CD1c-positive myeloid dendritic cell (primary cell): Measurements from ENCODE around the gene DCUN1D3.
A peak's percentile ranks its signal among the peaks of the same experiment; 100 is the strongest.

Experiments used
- DNase-seq: peaks from one replicate; pipeline ENCODE4 v3.0.0-alpha.2; 2016; ENCODE audit errors: extremely low spot score

Gene DCUN1D3

DNA sequence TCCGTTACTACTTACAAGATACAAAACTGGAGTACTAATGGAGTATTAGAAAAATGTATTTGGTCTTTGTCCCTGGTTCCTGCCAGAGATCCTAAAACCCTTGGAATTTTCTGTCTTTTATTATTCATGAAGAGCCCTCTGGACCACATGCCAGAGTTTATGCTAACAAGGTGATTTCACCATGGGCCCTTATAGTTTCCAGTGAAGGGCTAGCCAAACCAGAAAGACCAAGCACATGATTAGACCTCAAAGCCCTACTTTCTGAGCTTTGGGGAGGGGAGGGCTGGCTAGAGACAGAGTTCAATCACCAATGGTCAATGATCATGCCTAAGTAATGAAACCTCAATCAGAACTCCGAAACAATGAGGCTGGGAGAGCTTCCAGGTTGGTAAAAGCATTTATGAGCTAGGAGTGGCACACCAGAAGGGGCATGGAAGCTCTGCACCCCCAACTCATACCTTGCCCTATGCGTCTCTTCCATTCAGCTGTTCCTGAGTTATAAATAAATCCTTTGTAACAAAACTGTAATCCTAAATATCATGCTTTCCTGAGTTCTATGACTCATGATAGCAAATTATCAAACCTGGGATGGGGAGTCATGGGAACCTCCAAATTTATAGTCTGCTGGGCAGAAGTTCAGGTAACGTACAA is 10.4 kb downstream of the DCUN1D3 start:
- DNase-seq = no peak

DNA sequence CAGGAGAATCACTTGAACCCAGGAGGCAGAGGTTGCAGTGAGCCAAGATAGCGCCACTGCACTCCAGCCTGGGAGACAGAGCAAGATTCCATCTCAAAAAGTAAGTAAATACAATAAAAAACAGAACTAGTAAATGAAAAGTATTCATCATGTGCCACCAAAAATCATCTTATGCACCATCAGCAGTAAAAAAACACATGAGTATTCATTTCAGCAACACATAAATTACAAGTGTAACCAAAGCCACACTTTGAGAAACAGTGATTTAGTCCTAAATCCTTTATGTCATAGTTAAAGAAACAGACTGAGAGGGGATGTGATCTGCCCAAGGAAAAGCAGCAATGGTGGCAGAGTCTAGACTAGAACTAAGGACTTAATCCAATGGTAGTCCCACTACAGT is 13.0 kb downstream of the DCUN1D3 start:
- no peak for DNase-seq

DNA sequence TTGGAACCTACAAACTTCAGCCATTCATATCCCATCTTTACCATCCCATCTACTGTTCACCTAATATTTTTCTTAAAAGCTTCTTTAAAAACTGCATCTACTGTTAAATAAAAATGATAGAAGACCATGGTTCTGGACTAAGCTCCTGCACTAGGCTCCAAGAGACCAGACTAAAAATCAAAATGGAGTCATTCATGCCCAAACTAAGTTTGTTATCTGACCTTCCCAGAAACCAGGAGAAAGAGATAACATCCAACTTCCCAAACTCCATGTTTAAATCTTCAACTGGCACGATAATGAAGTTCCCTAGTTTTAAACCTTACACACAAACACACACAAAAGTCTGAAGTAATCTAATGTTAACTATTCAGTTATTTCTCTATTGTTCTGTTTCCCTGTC is 13.8 kb downstream of the DCUN1D3 start:
- DNase-seq = no peak

DNA sequence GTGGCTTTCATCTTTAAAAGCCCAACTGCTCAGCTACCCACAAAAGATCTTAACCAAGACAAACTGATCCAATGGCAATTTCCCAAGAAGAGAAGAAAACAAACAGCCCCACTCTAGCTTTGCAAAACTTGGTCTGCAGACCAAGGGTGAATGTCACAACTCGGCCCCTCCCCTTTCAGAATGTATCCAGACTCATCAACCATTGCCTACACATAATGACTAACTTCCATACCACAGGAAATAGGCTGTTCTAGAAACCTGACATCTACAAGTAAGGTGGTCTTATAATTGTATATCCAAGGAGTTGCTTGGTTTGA is 16.0 kb downstream of the DCUN1D3 start:
- DNase-seq = no peak

DNA sequence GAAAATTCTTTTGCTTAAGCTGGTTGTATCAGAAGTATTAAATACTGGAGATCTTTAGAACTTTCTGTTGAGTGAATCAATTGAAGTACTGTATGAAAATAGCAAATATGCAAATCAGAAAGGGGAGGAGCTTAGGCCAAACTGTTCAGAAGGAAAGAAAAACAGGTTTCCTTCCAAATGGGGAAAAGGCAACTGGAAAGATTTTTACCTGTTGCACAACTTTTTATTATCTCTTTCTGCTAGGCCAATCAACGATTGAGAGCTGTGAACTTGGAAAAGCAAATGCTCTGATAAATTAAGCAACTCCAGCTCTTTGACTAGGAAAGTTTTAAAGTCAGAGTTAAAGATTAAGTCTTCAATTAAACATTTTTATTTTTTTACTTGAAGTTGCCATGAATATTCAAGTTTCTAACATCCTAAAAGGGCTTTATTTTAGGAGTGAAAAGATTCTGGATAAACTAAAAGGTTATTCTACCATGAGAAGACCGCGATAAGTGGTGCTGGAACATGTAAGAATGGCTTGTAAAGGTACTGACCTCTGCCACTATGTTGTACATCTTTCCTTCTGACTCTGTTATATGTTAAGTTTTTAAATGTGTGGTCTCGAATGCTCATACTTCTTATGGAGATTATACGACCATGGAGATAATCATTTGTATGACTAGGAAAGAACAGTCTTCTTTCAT is 16.5 kb downstream of the DCUN1D3 start:
- no peak for DNase-seq

DNA sequence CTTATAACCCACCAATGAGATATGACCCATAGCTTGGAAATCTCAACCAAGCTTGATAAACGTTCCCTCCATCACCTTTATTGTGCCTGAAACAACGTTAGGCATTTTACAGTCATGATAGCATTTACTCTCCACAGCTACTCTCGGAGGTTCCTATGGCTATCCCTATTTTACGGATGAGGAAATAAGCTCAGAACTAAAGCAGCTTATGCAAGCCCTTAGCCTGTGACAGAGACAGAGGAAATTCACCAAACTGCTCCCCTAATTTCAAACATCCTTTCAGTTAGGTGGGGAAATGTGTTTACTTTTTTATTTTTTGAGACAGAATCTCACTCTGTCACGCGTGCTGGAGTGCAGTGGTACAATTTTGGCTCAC is 18.7 kb downstream of the DCUN1D3 start:
- DNase-seq = peak; percentile 29

DNA sequence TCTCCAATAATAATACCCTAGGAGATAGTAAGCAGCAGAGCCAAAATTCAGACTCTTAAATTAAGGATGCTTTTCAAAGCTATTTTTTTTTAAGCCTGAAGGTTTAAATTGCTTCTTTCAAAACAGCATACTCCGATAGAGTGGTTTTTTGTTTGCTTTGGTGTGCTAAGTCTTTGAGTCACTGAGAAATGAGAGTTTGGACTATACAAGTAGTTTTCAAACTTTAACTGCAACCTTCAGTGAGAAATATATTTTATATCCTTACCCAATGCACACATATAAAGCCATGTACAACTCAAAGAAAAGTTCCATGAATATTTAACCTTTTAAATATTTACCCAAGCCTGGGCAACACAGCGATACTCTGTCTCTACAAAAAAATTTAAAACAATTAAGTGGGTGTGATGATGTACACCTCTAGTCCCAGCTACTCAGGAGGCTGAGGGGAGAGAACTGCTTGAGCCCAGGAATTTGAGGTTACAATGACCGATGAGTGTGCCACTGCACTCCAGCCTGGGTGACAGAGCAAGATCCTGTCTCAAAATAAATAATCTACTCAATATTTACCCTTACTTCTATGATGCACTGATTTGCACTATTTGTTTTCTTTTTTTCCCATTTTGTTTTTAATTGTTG is 19.2 kb downstream of the DCUN1D3 start:
- DNase-seq = no peak

DNA sequence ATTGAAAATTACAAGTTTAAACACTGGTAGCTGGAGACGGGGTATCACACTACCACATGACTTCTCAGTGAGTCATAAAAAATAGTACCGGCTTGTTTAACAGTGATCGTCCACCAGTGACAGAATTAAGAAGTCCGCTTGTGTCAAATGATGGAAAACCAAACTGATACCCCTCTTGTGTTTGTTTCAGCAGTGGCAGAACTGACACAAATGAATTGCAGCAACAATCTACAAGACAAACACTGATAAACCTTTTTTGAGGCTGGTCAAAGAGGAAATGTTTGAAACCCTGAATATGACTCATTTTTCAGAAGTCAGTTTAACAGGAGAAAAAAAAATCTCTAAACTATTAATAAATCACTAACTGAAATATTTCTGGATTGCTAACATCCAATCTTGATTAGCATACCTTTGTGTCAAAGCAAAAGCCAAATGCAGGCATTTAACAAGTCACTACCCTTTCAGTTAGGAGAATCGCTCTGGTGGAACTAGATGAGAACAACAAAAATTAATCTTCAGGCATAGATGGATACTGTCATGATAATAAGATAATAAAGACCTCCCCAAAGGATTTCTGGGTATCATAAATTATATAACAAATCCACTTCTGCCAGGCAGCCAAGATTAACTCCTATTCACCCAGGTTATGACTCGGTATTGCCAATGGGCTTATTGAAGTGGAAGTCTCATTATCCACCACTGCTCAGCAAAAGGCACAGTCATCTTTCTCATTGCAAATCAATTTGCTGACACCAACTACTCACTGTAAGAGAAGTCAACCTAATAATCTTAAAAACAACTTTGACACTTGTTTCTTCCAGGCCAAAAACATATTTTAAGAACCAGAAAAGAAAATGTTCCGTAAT is 20.8 kb downstream of the DCUN1D3 start:
- DNase-seq = peak; percentile 34

DNA sequence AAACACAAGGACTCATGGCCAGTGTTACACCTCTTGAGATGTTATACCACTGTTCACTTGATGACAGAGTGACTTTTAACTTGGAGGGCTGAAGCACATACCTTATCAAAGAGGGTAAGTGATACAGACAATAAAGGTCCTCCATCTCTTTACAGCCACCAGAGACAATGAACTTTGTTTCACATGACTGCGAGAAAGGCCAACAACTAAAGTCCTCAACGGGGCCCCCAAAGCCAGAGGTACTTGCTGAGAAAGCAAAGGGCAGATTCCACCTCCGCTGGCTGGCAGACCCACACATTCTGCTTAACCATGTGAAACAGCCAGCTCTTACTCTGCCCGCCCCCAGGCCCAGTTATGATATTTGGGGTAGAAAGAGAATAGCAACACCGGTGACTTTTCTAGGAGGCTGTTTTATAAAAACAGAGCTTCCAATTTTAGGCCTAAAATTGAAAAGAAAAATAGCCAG is 21.4 kb downstream of the DCUN1D3 start:
- no peak for DNase-seq

DNA sequence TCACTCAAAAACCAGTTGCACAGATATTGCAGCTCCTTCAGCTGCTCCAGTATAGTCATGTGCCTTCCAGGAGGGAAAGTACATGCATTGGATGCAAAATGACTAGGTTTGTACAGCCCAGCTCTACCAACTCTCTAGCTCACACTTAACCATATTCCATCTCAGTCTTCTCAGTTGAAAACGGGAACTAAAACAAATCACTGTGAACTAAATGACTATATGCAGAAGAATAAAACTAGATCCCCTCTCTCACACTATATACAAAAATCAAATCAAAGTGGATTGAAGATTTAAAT is 24.9 kb downstream of the DCUN1D3 start:
- peak; percentile 40 for DNase-seq

DNA sequence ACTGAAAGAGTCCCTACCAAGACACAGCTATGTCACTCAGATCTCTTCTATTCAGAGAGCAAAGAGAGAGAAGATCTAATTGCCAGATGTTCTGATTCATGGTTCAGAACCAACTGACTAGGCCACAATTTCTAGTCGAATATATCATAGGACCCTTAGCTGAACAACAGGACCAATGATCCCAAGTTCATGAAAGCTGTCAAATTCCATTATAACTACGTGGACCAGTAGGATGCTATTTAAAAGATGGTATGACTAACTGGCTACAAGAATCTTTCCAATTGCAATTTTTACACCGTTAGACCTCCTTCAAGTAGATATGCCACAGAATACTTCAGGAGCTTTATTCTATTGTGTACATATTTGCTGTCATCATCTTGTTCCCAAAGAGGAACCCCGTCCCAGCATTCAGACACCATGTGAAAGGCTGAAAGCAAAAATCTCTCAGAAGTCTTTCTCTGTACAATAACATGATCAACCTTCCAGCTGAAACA is 26.0 kb downstream of the DCUN1D3 start:
- no peak for DNase-seq

DNA sequence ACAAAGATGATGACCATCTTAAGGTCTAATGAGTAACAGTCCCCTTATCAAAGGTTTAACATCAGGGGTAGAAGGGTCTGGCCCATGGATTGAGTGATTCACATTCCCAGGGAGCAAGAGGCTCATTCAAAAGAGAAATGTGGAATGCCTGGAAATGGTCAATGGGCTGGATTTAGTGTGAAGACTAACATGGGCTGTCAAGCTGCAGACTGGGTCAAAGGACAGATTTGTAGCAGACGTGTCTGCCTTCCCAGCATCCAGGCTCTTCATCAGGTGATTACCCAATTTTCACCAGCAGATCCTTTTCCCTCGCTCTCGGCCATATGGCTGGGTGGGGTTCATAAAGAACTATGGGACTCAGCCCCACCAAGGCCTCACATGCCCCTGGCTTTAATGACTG is 26.8 kb downstream of the DCUN1D3 start:
- DNase-seq = no peak

DNA sequence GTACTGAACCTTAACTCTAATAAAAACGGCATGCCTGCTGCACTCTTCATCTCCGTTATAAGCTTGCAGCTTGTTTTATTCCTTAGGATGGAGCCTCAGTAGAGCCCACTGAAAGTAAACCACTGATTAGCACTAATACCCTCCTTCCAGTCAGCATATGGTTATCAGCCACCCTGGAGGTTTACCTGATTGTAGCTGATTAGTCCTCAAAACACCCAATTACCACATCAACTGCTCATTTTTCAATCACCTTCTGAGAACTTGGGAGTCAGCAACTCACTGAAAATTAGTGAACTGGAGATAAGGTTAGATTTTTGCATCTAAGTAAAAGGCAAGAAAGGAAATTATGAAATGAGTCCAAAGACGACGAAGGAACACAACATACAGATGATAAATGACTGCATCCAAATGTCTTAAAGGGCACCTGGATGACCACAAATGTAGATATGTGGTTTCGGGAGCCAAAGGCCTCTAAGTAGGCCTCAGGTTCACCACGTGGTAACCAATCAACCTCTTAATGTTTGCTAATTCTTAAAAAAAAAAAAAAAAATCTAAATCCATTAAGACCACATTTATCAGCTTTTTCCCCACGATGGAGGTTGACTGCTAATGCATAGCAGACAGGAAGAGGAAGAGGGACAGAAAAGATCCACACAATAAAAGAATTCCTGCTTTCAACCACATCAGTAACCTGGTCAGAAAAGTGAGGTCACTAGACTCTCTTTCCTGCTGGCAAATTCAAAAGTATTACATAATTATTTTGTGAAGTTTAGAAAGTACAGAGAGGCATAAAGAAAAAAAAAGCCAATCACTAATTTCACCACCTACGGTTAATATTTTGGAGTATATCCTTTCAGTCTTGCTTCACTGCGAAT is 28.0 kb downstream of the DCUN1D3 start:
- DNase-seq = no peak

DNA sequence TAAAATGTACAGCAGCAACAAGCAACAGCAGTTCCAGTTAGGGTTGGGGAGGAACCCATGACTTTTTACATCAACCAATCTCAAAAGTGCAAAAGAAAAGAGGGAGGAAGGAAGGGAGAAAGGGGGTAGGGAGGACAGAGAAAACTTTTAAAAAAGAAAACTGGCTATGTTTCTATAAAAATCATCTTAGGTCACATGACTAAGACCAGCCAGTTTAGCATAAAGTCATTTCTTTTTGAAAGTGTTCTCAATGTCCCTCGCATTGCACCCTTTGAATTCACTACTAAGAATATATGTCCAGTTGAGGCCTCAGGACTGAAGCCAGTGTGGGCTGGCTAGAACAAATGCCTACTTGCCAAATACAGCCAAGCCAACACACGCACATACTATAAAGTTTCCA is 28.9 kb downstream of the DCUN1D3 start:
- DNase-seq = no peak

DNA sequence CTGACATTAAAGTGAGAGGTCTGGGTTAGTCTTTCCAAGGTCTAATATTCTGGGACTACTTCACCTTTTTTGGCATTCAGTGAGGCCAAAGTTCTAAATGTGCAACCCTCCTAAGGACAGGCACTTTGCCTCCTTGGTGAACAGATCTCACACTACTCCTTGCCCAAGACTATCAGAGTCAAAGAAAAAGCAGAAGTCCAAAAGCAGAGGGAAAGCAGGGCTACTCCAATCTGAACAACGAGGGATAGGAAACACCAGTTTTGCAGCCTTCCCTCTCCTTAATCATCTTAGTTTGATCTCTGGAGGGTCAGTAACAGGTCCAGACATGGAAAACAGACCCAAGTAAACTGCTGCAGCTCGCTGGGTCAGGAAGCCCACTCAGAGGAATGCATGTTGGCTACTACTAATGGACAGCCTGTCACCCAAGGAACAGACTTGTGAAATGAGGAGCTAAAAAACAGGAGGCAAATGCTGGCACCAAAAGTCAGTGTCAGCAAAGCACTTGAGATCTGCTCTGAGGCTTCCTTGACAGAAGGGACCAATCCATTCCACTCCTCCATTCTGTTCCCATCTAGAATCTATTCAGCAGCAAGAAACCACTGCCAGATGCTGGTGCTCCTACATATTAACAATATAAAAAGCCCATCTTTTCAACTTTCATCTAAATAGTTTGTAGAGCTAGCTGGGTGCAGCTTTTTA is 29.9 kb downstream of the DCUN1D3 start:
- DNase-seq = peak; percentile 34

DNA sequence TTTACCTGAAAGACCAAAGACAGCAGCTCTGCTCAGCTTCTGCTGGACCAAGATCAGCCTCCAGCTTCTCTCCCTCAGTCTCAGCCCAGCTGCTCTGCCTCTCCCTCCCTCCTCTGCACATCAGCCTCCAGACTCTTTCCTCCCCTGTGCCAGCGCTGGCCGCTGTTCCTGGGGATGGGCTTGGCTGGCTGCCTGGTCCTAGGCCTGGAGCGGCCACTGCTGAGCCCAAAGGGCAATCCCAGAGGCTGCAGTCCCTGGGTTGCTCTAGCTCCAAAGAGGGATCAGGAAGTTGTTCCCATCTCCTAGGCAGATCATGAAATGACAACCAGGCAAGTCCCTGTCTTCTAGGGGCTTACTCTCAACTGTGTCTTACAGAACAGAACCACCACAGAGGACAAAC is 31.3 kb downstream of the DCUN1D3 start:
- no peak for DNase-seq

DNA sequence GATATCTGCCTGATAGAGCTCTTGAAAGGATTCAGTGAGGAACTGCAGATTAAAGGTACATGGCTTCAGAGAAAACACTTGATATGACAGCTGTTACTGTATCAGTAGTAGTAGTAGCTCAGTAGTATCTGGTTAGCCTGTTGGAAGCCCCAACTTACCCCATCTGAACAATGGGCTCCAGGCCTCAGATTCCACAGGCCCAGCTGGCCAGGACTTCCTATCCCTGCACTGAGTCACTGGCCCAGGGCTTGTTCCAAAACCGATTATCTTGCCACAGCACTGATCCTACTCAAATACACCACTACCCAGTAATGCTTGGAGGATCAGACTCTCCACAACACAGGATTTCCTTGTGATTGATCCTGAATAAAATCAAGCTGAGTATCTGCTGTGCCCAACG is 32.6 kb downstream of the DCUN1D3 start:
- no peak for DNase-seq

DNA sequence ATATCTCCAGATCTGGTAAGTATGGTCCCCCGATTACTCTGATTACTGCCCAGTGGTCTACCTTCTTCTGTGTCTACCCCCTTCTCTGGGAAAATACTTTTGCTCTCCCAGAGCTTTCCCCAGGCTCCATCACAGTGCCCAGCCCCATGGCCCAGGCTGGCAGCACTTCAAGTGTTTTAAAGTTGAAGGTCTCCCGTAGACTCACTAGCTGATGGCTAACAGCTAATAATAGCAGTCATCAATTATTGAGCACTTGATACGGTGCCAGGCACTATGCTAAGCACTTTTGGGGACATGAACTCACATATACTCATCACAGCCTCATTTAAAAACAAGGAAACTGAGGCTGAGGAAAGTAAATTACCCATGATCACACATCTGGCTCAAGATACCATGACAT is 33.4 kb downstream of the DCUN1D3 start:
- no peak for DNase-seq

DNA sequence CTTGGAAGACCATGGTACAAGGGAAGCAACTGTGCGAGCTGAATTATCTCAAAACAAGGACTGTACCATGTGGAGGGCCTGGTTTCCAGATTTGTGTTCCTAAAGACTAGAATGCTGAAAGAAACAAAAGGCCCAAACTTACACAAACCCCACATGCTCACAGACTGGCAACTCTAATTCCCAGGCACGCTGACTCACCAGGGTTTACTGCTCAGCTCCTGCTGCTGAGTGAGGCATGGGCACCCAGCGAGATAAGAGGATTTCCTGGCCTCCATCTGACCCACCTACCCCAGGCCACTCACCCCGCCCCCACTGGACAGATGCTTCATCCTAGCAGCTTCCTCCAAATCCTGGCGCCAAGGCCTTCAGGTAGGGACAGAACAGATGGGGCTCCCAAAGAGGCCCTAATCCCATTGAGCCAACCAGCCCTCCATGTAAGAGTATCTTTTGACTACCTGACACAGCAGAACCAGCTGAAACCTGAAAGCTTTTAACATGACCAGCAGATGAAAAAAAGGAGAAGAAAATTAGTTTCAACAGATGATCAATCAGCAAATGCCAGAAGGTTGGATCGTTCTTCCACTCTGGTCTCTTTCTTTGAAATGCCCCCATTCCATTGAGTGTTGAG is 33.9 kb downstream of the DCUN1D3 start:
- no peak for DNase-seq

DNA sequence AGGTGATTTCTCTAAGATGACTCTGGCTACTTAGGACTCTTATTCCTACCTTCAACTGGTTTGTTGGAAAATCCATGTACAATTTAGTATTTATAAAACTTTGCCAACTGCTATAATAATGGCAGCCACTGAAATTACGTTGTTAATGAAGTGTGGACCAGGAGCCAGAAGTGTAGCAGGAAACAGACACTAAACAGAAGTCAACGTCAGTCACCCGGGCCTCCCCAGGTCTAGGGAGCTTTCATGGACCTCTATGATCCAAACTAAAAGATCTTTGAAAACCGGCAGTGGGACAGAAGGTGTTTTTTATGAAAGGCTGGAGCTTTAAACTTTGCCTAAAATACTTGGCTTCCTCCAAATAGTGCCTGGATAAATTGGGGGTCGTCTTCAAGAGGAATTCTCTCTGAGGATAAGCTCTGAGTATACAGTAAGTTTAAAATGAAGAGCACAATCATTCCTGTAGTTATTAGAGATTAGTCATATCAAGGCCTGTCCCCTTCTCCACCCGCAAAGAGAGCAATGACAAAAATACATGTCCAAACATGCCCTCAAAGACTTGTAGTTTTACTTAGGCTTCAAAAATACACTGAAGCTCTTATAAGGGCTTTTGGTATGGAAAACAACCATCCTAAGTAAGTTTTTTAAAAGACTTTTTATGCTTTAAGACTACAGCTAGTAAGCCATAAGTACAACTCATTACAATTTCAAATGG is 34.6 kb downstream of the DCUN1D3 start:
- no peak for DNase-seq
